Peyer's patch (tissue), 4 donors: Measurements from ENCODE around the gene XPR1.
"Not testable (repeated sequence)": the region's sequence is repeated elsewhere in the genome, so short reads cannot be mapped to it uniquely, and the experiment has no call there.

Experiments
- CTCF ChIP-seq, 6 experiments: fragments of 450-650 bp in 4 of 6; fragments of 200-600 bp in 2 of 6; sonication (generic) in 1 of 6; IDR thresholded peaks; one replicate each; pipeline ENCODE4 v1.5.1; 2017 to 2019; ENCODE audit warnings: antibody characterized with exemption in 6 of 6, mild to moderate bottlenecking in 3 of 6, moderate library complexity in 1 of 6
- POLR2A ChIP-seq, 2 donors: fragments of 450-650 bp; IDR thresholded peaks; one replicate each; pipeline ENCODE4 v1.5.1; 2017; ENCODE audit warnings: antibody characterized with exemption in 2 of 2, mild to moderate bottlenecking in 2 of 2, moderate library complexity in 2 of 2

- TF ChIP-seq CTCF, POLR2A (IDR thresholded peaks at IDR 0.05): not testable (repeated sequence)
These were observed 70.6 kb downstream of the XPR1 start for GRCh38 chr1:180702376-180702775.
